Measurements from ENCODE around the gene FCHSD2. TPM values are rescaled to one million over a fixed set of nuclear protein-coding genes. Genes with fewer than 3 reads are reported as not detected.

The FCHSD2 gene
- total and polyA plus RNA-seq, 2 donors from 2014 or later: 8.0 to 58.7 TPM

DNA sequence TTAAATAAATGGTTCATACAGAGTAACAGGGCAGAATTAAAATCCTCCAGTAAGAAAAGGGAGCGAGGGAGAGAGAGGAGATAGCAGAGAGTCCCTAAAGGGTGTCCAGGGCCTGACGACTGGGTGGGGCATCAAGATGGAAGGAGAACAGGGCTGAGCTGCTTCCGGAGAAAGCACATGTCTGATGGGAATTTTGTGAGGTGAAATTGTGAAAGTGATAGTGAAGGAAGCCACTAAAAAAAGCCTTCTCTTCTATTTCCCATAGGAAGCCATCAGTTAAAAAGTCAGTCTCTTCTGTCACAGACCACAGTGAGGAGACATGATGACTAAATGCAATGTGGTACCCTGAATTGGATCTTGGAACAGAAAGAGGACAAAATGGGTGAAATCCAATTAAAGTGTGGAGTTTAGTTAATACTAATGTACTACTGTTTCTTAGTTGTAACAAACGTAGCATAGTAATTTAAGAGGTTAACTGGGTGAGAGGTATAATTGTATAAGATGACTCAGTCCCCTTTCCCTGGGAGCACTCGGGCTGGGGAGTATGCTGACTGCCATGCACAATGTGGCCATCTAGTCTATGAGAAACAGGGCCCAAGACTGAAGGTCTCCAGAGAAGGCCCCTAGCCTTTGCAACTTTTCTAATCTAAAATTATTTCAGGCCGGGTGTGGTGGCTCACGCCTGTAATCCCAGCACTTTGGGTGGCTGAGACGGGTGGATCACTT is 29.5 kb upstream of the FCHSD2 start:
- FAIRE-seq (no peak), DNase-seq (peak in 1 of 5 donors; percentile 19)
- Histone ChIP-seq H3K27ac (ENCODE audit: low read depth in 2 of 2, low read length in 2 of 2) (no peak overlapping the region), H3K27me3 (ENCODE audit: control insufficient read depth, insufficient read depth, low read length) (no peaks in the 10 kb centered on the region), H3K4me1 (ENCODE audit: control insufficient read depth in 2 of 3, insufficient read depth in 2 of 3, low read depth in 1 of 3, low read length in 3 of 3) (peaks cover 2 to 7% (median 5%) of the 10 kb centered on the region in 3 donors), H3K9me3 (ENCODE audit: control insufficient read depth in 2 of 3, insufficient read depth in 1 of 3, low read length in 3 of 3) (no peaks in the 10 kb centered on the region), H3K36me3 (ENCODE audit: control insufficient read depth in 2 of 3, insufficient read depth in 3 of 3, low read length in 3 of 3) (no peaks in the 10 kb centered on the region), H3K4me3 (ENCODE audit: low read length in 3 of 3) (no peak overlapping the region), H3K9ac (ENCODE audit: low read length in 3 of 3) (no peak overlapping the region)
- no peak for TF ChIP-seq CTCF (IDR thresholded peaks at IDR 0.05; ENCODE audit: borderline replicate concordance, extremely low read depth, insufficient read depth)
- intact Hi-C loops (cut with DNase I): loop anchor here (10.0 kb wide), 1 partner anchor 447 kb away; no protein-coding TSS in a partner anchor

DNA sequence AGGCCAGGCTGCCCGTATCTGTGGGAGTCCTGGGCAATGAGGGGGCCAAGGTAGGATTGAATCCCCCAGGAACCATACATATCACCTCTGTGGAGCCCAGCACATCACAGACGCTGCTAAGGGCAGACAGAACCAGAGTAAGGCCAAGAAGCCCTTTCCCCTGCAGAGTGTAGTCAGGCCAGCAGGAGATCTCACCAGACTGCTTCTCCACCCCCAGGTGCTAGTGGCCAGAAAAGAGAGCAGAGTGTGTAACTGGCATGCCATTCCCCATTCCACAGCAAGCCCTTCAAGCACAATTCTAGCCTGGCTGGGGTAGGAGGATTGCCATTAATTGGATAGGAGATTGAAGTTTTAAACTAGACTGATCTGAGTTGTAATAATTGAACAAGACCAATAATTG is 28.0 kb upstream of the FCHSD2 start:
- Histone ChIP-seq H3K4me3 (ENCODE audit: low read length in 3 of 3) (no peak overlapping the region), H3K27me3 (ENCODE audit: control insufficient read depth, insufficient read depth, low read length) (no peaks in the 10 kb centered on the region), H3K9me3 (ENCODE audit: control insufficient read depth in 2 of 3, insufficient read depth in 1 of 3, low read length in 3 of 3) (no peaks in the 10 kb centered on the region), H3K36me3 (ENCODE audit: control insufficient read depth in 2 of 3, insufficient read depth in 3 of 3, low read length in 3 of 3) (no peaks in the 10 kb centered on the region), H3K4me1 (ENCODE audit: control insufficient read depth in 2 of 3, insufficient read depth in 2 of 3, low read depth in 1 of 3, low read length in 3 of 3) (peaks cover 0 to 3% (median 0%) of the 10 kb centered on the region in 3 donors), H3K9ac (ENCODE audit: low read length in 3 of 3) (no peak overlapping the region), H3K27ac (ENCODE audit: low read depth in 2 of 2, low read length in 2 of 2) (no peak overlapping the region)
- DNase-seq (no peak), FAIRE-seq (no peak)
- intact Hi-C loops (cut with DNase I): loop anchor here (10.0 kb wide), 1 partner anchor 445 kb away; no protein-coding TSS in a partner anchor
- no peak for TF ChIP-seq CTCF (IDR thresholded peaks at IDR 0.05; ENCODE audit: borderline replicate concordance, extremely low read depth, insufficient read depth)

GRCh38 chr11:73168925-73169579 is 26.9 kb upstream of the FCHSD2 start:
- no peak overlapping the region for H3K9ac ChIP-seq (ENCODE audit: low read length in 3 of 3)
- DNase-seq (peak in 1 of 5 donors; percentile 29), FAIRE-seq (no peak)
- no peaks in the 10 kb centered on the region for H3K36me3 ChIP-seq (ENCODE audit: control insufficient read depth in 2 of 3, insufficient read depth in 3 of 3, low read length in 3 of 3)
- no peaks in the 10 kb centered on the region for H3K27me3 ChIP-seq (ENCODE audit: control insufficient read depth, insufficient read depth, low read length)
- no peaks in the 10 kb centered on the region for H3K9me3 ChIP-seq (ENCODE audit: control insufficient read depth in 2 of 3, insufficient read depth in 1 of 3, low read length in 3 of 3)
- peaks cover 0 to 3% (median 0%) of the 10 kb centered on the region in 3 donors for H3K4me1 ChIP-seq (ENCODE audit: control insufficient read depth in 2 of 3, insufficient read depth in 2 of 3, low read depth in 1 of 3, low read length in 3 of 3)
- no peak overlapping the region for H3K27ac ChIP-seq (ENCODE audit: low read depth in 2 of 2, low read length in 2 of 2)
- intact Hi-C loops (cut with DNase I): no loop called here
- TF ChIP-seq CTCF (IDR thresholded peaks at IDR 0.05; ENCODE audit: borderline replicate concordance, extremely low read depth, insufficient read depth): no peak
- H3K4me3 ChIP-seq (ENCODE audit: low read length in 3 of 3): no peak overlapping the region

Measured in kidney (tissue), 14 donors.